Body of pancreas (tissue), 4 donors: ENCODE data around the gene KCNH8.

Source experiments
- POLR2A ChIP-seq, 3 donors: fragments of 450-650 bp; IDR thresholded peaks; one replicate each; pipeline ENCODE4 v1.6.1; 2016; ENCODE audit warnings: antibody characterized with exemption in 3 of 3, mild to moderate bottlenecking in 2 of 3
- TF ChIP-seq, protein P1 (sequence below), 7 experiments: fragments of 450-650 bp in 4 of 7; fragments of 200-600 bp in 3 of 7; sonication (generic) in 3 of 7; IDR thresholded peaks; one replicate each; pipeline ENCODE4 v1.5.1; 2016 to 2019; ENCODE audit warnings: antibody characterized with exemption in 7 of 7

DNA sequence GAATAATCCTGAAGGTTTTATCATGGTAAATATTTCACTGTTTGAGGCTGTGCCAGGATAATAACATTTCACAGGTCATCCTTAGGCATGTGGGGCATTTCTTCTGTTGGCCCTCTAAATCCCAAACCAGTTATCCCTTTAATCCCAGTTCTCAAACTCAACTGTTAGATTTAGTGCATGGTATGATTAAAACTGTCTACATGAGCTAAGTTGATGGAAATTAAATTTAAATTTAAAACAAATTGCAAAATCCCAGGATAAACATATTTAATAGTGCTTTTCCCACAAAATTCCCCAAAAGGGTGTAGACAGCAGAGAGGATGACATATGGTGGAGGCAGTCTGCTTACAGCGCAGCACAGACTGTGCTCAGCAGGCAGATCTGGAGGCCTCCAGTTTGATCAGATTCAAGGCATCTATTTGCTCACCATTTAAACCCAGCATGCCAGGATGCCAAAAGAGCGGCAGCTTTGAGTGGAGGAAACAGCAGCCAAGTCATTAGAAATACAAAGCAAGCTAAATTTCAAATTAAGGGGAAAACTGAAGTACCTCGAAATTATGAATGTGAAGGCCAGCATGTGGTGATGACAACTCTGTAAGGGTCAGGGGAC is 325.8 kb downstream of the KCNH8 start:
- TF ChIP-seq, protein P1, sequence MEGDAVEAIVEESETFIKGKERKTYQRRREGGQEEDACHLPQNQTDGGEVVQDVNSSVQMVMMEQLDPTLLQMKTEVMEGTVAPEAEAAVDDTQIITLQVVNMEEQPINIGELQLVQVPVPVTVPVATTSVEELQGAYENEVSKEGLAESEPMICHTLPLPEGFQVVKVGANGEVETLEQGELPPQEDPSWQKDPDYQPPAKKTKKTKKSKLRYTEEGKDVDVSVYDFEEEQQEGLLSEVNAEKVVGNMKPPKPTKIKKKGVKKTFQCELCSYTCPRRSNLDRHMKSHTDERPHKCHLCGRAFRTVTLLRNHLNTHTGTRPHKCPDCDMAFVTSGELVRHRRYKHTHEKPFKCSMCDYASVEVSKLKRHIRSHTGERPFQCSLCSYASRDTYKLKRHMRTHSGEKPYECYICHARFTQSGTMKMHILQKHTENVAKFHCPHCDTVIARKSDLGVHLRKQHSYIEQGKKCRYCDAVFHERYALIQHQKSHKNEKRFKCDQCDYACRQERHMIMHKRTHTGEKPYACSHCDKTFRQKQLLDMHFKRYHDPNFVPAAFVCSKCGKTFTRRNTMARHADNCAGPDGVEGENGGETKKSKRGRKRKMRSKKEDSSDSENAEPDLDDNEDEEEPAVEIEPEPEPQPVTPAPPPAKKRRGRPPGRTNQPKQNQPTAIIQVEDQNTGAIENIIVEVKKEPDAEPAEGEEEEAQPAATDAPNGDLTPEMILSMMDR (IDR thresholded peaks at IDR 0.05), result no peak
- TF ChIP-seq POLR2A (IDR thresholded peaks at IDR 0.05), result no peak
